HepG2 (cell line): Measurements from ENCODE around the gene SLC35B1. TPM values are rescaled to one million over a fixed set of nuclear protein-coding genes. Genes with fewer than 3 reads are reported as not detected.
A peak's percentile ranks its signal among the peaks of the same experiment; 100 is the strongest.

Experiments
- ATF5 ChIP-seq: sonication (generic); formaldehyde crosslinking; IDR thresholded peaks from 2 replicates; pipeline ENCODE4 v1.4.0; 2020; ENCODE audit warnings: mild to moderate bottlenecking, low read depth, missing genetic modification reagents
- CENPT ChIP-seq: sonication (generic); formaldehyde crosslinking; IDR thresholded peaks from 2 replicates; pipeline ENCODE4 v1.8.0; 2022; ENCODE audit warnings: low read depth, mild to moderate bottlenecking, moderate library complexity, missing genetic modification reagents
- DR1 ChIP-seq: sonication (generic); formaldehyde crosslinking; IDR thresholded peaks from 2 replicates; pipeline ENCODE4 v1.8.0; 2021; ENCODE audit warnings: mild to moderate bottlenecking, missing genetic modification reagents, inconsistent platforms
- ERF ChIP-seq: IDR thresholded peaks from 2 replicates; pipeline ENCODE4 v1.6.1; 2018; ENCODE audit warnings: missing biosample characterization, missing genetic modification reagents
- FOXK2 ChIP-seq: fragments of 450-650 bp; IDR thresholded peaks from 2 replicates; pipeline ENCODE4 v1.6.1; 2016
- FOXO1 ChIP-seq: sonication (generic); formaldehyde crosslinking; IDR thresholded peaks from 2 replicates; pipeline ENCODE4 v1.4.0; 2020; ENCODE audit warnings: missing genetic modification reagents
- GABPA ChIP-seq, 2 experiments: IDR thresholded peaks; 2 replicates each; pipeline ENCODE4 v1.6.1; 2011 to 2016; ENCODE audit warnings: low read depth in 2 of 2, low read length in 1 of 2, missing biosample characterization in 1 of 2, missing genetic modification characterization in 1 of 2
- GATAD1 ChIP-seq: IDR thresholded peaks from 2 replicates; pipeline ENCODE4 v1.6.1; 2016; ENCODE audit warnings: missing genetic modification reagents, missing compliant biosample characterization
- GMEB2 ChIP-seq: IDR thresholded peaks from 2 replicates; pipeline ENCODE4 v1.6.1; 2016; ENCODE audit warnings: missing biosample characterization, missing genetic modification reagents, low read depth
- KDM2A ChIP-seq: sonication (generic); formaldehyde crosslinking; IDR thresholded peaks from 2 replicates; pipeline ENCODE4 v1.4.0; 2020; ENCODE audit warnings: low read depth, missing genetic modification reagents, borderline replicate concordance
- MXD3 ChIP-seq: IDR thresholded peaks from 2 replicates; pipeline ENCODE4 v1.6.1; 2016; ENCODE audit warnings: mild to moderate bottlenecking, missing biosample characterization, missing genetic modification reagents
- POGZ ChIP-seq: sonication (generic); formaldehyde crosslinking; IDR thresholded peaks from 2 replicates; pipeline ENCODE4 v1.4.0; 2020; ENCODE audit warnings: mild to moderate bottlenecking, missing genetic modification reagents
- POLR2G ChIP-seq: fragments of 200-400 bp; formaldehyde crosslinking; IDR thresholded peaks from 2 replicates; pipeline ENCODE4 v1.6.1; 2018; ENCODE audit warnings: mild to moderate bottlenecking, low read depth, low read length, moderate library complexity
- RBAK ChIP-seq: sonication (generic); formaldehyde crosslinking; IDR thresholded peaks from 2 replicates; pipeline ENCODE4 v1.5.1; 2020; ENCODE audit warnings: mild to moderate bottlenecking, missing genetic modification reagents
- RNF219 ChIP-seq: sonication (generic); formaldehyde crosslinking; IDR thresholded peaks from 2 replicates; pipeline ENCODE4 v1.5.0; 2020; ENCODE audit warnings: mild to moderate bottlenecking, missing genetic modification reagents
- SP140L ChIP-seq: sonication (generic); formaldehyde crosslinking; IDR thresholded peaks from 2 replicates; pipeline ENCODE4 v1.4.0; 2020; ENCODE audit warnings: missing genetic modification reagents, borderline replicate concordance
- SP2 ChIP-seq: sonication (generic); formaldehyde crosslinking; IDR thresholded peaks from 2 replicates; pipeline ENCODE4 v1.5.1; 2020; ENCODE audit warnings: mild to moderate bottlenecking, missing genetic modification reagents
- THYN1 ChIP-seq: sonication (generic); formaldehyde crosslinking; IDR thresholded peaks from 2 replicates; pipeline ENCODE4 v1.8.1; 2023; ENCODE audit warnings: low read depth, mild to moderate bottlenecking, moderate library complexity, missing genetic modification reagents, borderline replicate concordance
- ZBTB21 ChIP-seq: sonication (generic); formaldehyde crosslinking; IDR thresholded peaks from 2 replicates; pipeline ENCODE4 v1.4.0; 2020; ENCODE audit warnings: missing genetic modification reagents
- ZBTB39 ChIP-seq: sonication (generic); formaldehyde crosslinking; IDR thresholded peaks from 2 replicates; pipeline ENCODE4 v1.5.0; 2020; ENCODE audit warnings: missing genetic modification reagents
- ZNF282 ChIP-seq: fragments of 450-650 bp; IDR thresholded peaks from 2 replicates; pipeline ENCODE4 v1.6.1; 2018; ENCODE audit not compliant: partially characterized antibody
- ZNF589 ChIP-seq: sonication (generic); formaldehyde crosslinking; conservative IDR thresholded peaks from 2 replicates; pipeline ENCODE4 v1.8.0; 2022; ENCODE audit warnings: mild to moderate bottlenecking, moderate library complexity, missing genetic modification reagents
- ZNF816 ChIP-seq: sonication (generic); formaldehyde crosslinking; IDR thresholded peaks from 2 replicates; pipeline ENCODE4 v1.8.0; 2022; ENCODE audit warnings: missing genetic modification reagents, mild to moderate bottlenecking, borderline replicate concordance
- polyA plus RNA-seq, 8 experiments: library from polyadenylated mRNA; depleted of rRNA in 3 of 8; stranded (reverse) in 7 of 8; unstranded in 1 of 8; fragments of >200 nt; fragmentation: Illumina TruSeq in 4 of 8; extraction: Trizol in 4 of 8; gene quantifications; 2 replicates each; pipeline versions ENCODE4 v1.2.1 to v1.2.3, GENCODE V29; 2011 to 2016; ENCODE audit warnings: low read depth in 4 of 8, missing spikeins in 1 of 8, mixed read lengths in 1 of 8; ENCODE audit not compliant: insufficient read depth in 1 of 8
- total RNA-seq, 5 experiments: library from RNA; depleted of rRNA; stranded (reverse); fragments of >200 nt; fragmentation: Illumina TruSeq; extraction: Trizol; gene quantifications; 2 replicates each; pipeline ENCODE4 v1.2.3, GENCODE V29; 2016; ENCODE audit warnings: low read depth in 1 of 5

Gene SLC35B1
- total and polyA plus RNA-seq, 2 of the 13 experiments (the other 11 are each of a cell fraction or from before 2014, with no cell fraction given), result 99.6 to 113 TPM

GRCh38 chr17:49734515-49735490, 27.0 kb upstream of the SLC35B1 start (continued):
- 0 out of 2 replicates have a peak, but pooled peaks have one; percentile 40 for TF ChIP-seq POGZ
- no peak for TF ChIP-seq ZNF589
- no peak for TF ChIP-seq FOXO1 (CRISPR knock-in tag)
- TF ChIP-seq KDM2A (CRISPR knock-in tag), result no peak
- TF ChIP-seq SP140L (CRISPR knock-in tag), result no peak
- TF ChIP-seq RNF219 (CRISPR knock-in tag), result no peak
- no peak for TF ChIP-seq POLR2G
- TF ChIP-seq ATF5 (CRISPR knock-in tag), result no peak
- 0 out of 2 replicates have a peak, but pooled peaks have one; percentile 46 for TF ChIP-seq ERF (CRISPR knock-in tag)
- TF ChIP-seq THYN1, result no peak
- no peak for TF ChIP-seq CENPT (CRISPR knock-in tag)
- no peak for TF ChIP-seq ZBTB39 (CRISPR knock-in tag)
- TF ChIP-seq ZNF282, result no peak
- TF ChIP-seq MXD3 (CRISPR knock-in tag), result no peak
- no peak for TF ChIP-seq ZBTB21 (CRISPR knock-in tag)
- TF ChIP-seq GMEB2, result no peak
- no peak for TF ChIP-seq SP2 (CRISPR knock-in tag)
- TF ChIP-seq GATAD1 (CRISPR knock-in tag), result no peak
- no peak for TF ChIP-seq GABPA (IDR thresholded peaks at IDR 0.05; ENCODE audit: low read depth, low read length)
- TF ChIP-seq GABPA (CRISPR knock-in tag; IDR thresholded peaks at IDR 0.05; ENCODE audit: low read depth), result no peak
- no peak for TF ChIP-seq FOXK2
- TF ChIP-seq RBAK (CRISPR knock-in tag), result no peak
- TF ChIP-seq DR1 (CRISPR knock-in tag), result no peak
- TF ChIP-seq ZNF816, result 0 out of 2 replicates have a peak, but pooled peaks have one; percentile 32
